Measurements from ENCODE around the gene RGL1.

The RGL1 gene

GRCh38 chr1:183787704-183788103 lies 17.2 kb upstream of the RGL1 start:
- DNase-seq = no peak

GRCh38 chr1:183791319-183791718 lies 13.6 kb upstream of the RGL1 start:
- no peak for DNase-seq

GRCh38 chr1:183792300-183792699 lies 12.6 kb upstream of the RGL1 start:
- no peak for DNase-seq

GRCh38 chr1:183794088-183794487 lies 10.8 kb upstream of the RGL1 start:
- no peak for DNase-seq

- no peak for DNase-seq
These were observed 4.5 kb upstream of the RGL1 start for GRCh38 chr1:183800449-183800848.

GRCh38 chr1:183801649-183802048 lies 3.3 kb upstream of the RGL1 start:
- no peak for DNase-seq

- DNase-seq = no peak
These were observed 533 bp upstream of the RGL1 start for GRCh38 chr1:183804387-183804786.

- DNase-seq = no peak
These were observed 1.2 kb downstream of the RGL1 start for GRCh38 chr1:183806125-183806524.

- DNase-seq = no peak
These were observed 1.8 kb downstream of the RGL1 start for GRCh38 chr1:183806675-183807074.

GRCh38 chr1:183807549-183808168 lies 2.7 kb downstream of the RGL1 start:
- DNase-seq = no peak

- DNase-seq = no peak
These were observed 3.5 kb downstream of the RGL1 start for GRCh38 chr1:183808296-183809027.

GRCh38 chr1:183810121-183810520 lies 5.2 kb downstream of the RGL1 start:
- no peak for DNase-seq

GRCh38 chr1:183810756-183811544 lies 6.0 kb downstream of the RGL1 start:
- DNase-seq = no peak

GRCh38 chr1:183812128-183812527 lies 7.2 kb downstream of the RGL1 start:
- DNase-seq = no peak

GRCh38 chr1:183812686-183813569 lies 8.0 kb downstream of the RGL1 start:
- DNase-seq = no peak

GRCh38 chr1:183814121-183814681 lies 9.3 kb downstream of the RGL1 start:
- DNase-seq = no peak

- DNase-seq = no peak
These were observed 11.2 kb downstream of the RGL1 start for GRCh38 chr1:183816110-183816509.

- DNase-seq = no peak
These were observed 12.8 kb downstream of the RGL1 start for GRCh38 chr1:183817576-183818288.

GRCh38 chr1:183819059-183819458 lies 14.1 kb downstream of the RGL1 start:
- DNase-seq = no peak

- DNase-seq = no peak
These were observed 16.5 kb downstream of the RGL1 start for GRCh38 chr1:183821309-183821888.

GRCh38 chr1:183821889-183822611 lies 17.1 kb downstream of the RGL1 start:
- no peak for DNase-seq

All from NCI-H1092 treated with DMSO at 0.1 percent for 48 hours (cell line).